PC-3 (cell line): ENCODE measurements around the gene KPNA5. TPM values are rescaled to one million over a fixed set of nuclear protein-coding genes. Genes with fewer than 3 reads are reported as not detected.

Source experiments
- ATAC-seq: fragments of 200-7000 bp; cut with Tn5 transposase; 2 replicates; pipeline ENCODE4 v1.9.1; 2020; ENCODE audit warnings: mild to moderate bottlenecking, moderate library complexity
- BruUV-seq: library from RNA; stranded (reverse); fragments of 400-500 nt; replicated peaks from 2 replicates; lab custom pipeline; 2021; lab: Mats Ljungman, UMichigan
- CTCF ChIA-PET: fragments of 300-600 bp; sonication (Branson Sonifier 250); formaldehyde crosslinking; loops from one replicate; lab custom pipeline; 2022; ENCODE audit warnings: antibody characterized with exemption; lab: Charles Lee
- POLR2A ChIA-PET: fragments of 300-600 bp; sonication (Branson Sonifier 250); formaldehyde crosslinking; loops from one replicate; lab custom pipeline; 2022; ENCODE audit warnings: antibody characterized with exemption; ENCODE audit not compliant: unreplicated experiment; lab: Charles Lee
- DNase-seq: peaks from one replicate; pipeline ENCODE4 v3.0.0-alpha.2; 2015
- H2AFZ ChIP-seq: fragments of 300-600 bp; sonication (generic); 2 replicates; pipeline ENCODE4 v1.6.0; 2016; ENCODE audit warnings: antibody characterized with exemption, low read length
- H3F3A ChIP-seq: fragments of 300-600 bp; sonication (generic); one replicate; pipeline ENCODE4 v1.6.0; 2017; ENCODE audit warnings: antibody characterized with exemption, low read length, control low read depth, mild to moderate bottlenecking; ENCODE audit not compliant: unreplicated experiment
- H3K27ac ChIP-seq: fragments of 300-600 bp; sonication (generic); 2 replicates; pipeline ENCODE4 v1.5.1; 2016; ENCODE audit warnings: mild to moderate bottlenecking, low read length
- H3K27me3 ChIP-seq: fragments of 300-600 bp; sonication (generic); 2 replicates; pipeline ENCODE4 v1.6.1; 2016; ENCODE audit warnings: low read length, mixed read lengths
- H3K36me3 ChIP-seq: fragments of 300-600 bp; sonication (generic); 2 replicates; pipeline ENCODE4 v1.6.1; 2016; ENCODE audit warnings: low read depth, mixed run types, low read length, mixed read lengths
- H3K4me1 ChIP-seq: fragments of 300-600 bp; sonication (generic); 2 replicates; pipeline ENCODE4 v1.5.1; 2016; ENCODE audit warnings: low read length; ENCODE audit not compliant: insufficient read depth
- H3K4me2 ChIP-seq: fragments of 300-600 bp; sonication (generic); 2 replicates; pipeline ENCODE4 v1.6.0; 2016; ENCODE audit warnings: low read length
- H3K4me3 ChIP-seq: fragments of 300-600 bp; sonication (generic); 2 replicates; pipeline ENCODE4 v1.5.1; 2016; ENCODE audit warnings: mild to moderate bottlenecking, low read length, mixed read lengths
- H3K79me2 ChIP-seq: fragments of 300-600 bp; sonication (generic); 2 replicates; pipeline ENCODE4 v1.6.1; 2017; ENCODE audit warnings: low read length, mixed read lengths
- H3K9ac ChIP-seq: fragments of 300-600 bp; sonication (generic); 2 replicates; pipeline ENCODE4 v1.6.0; 2016; ENCODE audit warnings: mild to moderate bottlenecking, low read length
- H3K9me2 ChIP-seq: fragments of 300-600 bp; sonication (generic); replicated peaks from 2 replicates; pipeline ENCODE4 v1.6.1; 2016; ENCODE audit warnings: mixed run types, low read length, mixed read lengths
- H3K9me3 ChIP-seq: fragments of 300-600 bp; sonication (generic); 2 replicates; pipeline ENCODE4 v1.6.1; 2016; ENCODE audit warnings: low read length, mixed read lengths
- H4K20me1 ChIP-seq: fragments of 300-600 bp; sonication (generic); 2 replicates; pipeline ENCODE4 v1.6.1; 2016; ENCODE audit warnings: low read length, mixed read lengths
- EZH2 ChIP-seq: fragments of 300-600 bp; sonication (generic); IDR thresholded peaks from one replicate; pipeline ENCODE4 v1.6.1; 2017; ENCODE audit warnings: antibody characterized with exemption, mild to moderate bottlenecking, low read length; ENCODE audit not compliant: unreplicated experiment
- EZH2phosphoT487 ChIP-seq: fragments of 300-600 bp; sonication (generic); IDR thresholded peaks from 2 replicates; pipeline ENCODE4 v1.6.1; 2018; ENCODE audit warnings: mild to moderate bottlenecking, antibody characterized with exemption, low read length, borderline replicate concordance
- intact Hi-C: fragments of 100-400 bp; cut with micrococcal nuclease; formaldehyde crosslinking; loops from 2 replicates; pipeline ENCODE4 v1.9.0; 2023
- total RNA-seq: library from RNA; depleted of rRNA; stranded (reverse); fragments of >200 nt; gene quantifications from 2 replicates; pipeline ENCODE4 v1.2.3, GENCODE V29; 2014
- TF ChIP-seq, protein P1 (sequence below): fragments of 300-600 bp; sonication (generic); conservative IDR thresholded peaks from 2 replicates; pipeline ENCODE4 v1.5.1; 2017; ENCODE audit warnings: antibody characterized with exemption, low read depth, mild to moderate bottlenecking, low read length

The KPNA5 gene
- total RNA-seq, 1 experiment from 2014 or later: 4.9 TPM

DNA sequence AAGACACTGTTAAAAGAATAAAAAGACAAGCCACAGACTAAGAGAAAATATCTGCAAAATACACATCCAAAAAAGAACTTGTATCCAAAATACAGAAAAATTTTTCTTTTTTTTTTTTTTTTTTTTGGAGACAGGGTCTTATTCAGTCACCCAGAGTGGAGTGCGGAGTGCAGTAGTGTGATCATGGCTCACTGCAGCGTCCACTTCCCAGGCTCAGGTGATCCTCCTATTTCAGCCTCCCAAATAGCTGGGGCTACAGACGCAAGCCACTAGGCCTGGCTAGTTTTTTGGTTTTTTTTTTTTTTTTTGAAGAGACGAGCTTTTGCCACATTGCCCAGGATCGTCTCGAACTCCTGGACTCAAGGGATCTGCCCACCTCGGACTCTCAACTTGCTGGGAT, 15.5 kb upstream of the KPNA5 start:
- intact Hi-C loops: no loop called here
- no TSS peak for BruUV-seq
- peak overlapping the region; percentile 86 for H3K4me2 ChIP-seq

DNA sequence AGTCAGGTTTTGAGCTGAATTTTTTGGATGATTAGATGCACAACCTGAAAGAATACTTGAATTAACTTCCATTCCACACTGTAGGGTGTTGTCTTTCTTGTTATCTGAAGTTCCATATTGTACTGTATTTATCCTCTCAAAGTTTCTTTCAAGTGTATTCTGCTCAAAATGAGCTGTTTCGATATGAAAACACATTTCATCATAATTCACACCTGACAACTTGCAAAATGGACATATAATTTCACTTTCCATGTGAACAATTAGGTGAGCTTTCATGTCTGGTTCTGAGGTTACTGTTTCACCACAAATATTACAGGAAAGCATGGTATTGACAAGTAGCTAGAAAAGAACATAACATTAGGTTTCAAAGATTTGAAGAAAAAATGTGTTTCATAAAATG, 14.1 kb upstream of the KPNA5 start:
- H3K27me3 ChIP-seq: no peaks in the 10 kb centered on the region
- intact Hi-C loops: no loop called here
- CTCF ChIA-PET: no interaction called here
- BruUV-seq: no TSS peak
- POLR2A ChIA-PET: no interaction called here
- ATAC-seq (no peak), DNase-seq (no peak)
- no peaks in the 10 kb centered on the region for H3K9me2 ChIP-seq
- no peak overlapping the region for H2AFZ ChIP-seq
- H3K27ac ChIP-seq: no peak overlapping the region
- TF ChIP-seq EZH2: no peak
- TF ChIP-seq, protein P1, sequence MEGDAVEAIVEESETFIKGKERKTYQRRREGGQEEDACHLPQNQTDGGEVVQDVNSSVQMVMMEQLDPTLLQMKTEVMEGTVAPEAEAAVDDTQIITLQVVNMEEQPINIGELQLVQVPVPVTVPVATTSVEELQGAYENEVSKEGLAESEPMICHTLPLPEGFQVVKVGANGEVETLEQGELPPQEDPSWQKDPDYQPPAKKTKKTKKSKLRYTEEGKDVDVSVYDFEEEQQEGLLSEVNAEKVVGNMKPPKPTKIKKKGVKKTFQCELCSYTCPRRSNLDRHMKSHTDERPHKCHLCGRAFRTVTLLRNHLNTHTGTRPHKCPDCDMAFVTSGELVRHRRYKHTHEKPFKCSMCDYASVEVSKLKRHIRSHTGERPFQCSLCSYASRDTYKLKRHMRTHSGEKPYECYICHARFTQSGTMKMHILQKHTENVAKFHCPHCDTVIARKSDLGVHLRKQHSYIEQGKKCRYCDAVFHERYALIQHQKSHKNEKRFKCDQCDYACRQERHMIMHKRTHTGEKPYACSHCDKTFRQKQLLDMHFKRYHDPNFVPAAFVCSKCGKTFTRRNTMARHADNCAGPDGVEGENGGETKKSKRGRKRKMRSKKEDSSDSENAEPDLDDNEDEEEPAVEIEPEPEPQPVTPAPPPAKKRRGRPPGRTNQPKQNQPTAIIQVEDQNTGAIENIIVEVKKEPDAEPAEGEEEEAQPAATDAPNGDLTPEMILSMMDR: no peak
- no peak for TF ChIP-seq EZH2phosphoT487
- H3K36me3 ChIP-seq: no peaks in the 10 kb centered on the region
- H4K20me1 ChIP-seq: no peaks in the 10 kb centered on the region
- peak overlapping the region; percentile 100 for H3K4me3 ChIP-seq
- H3F3A ChIP-seq: no peaks in the 10 kb centered on the region
- peaks cover 67% of the 10 kb centered on the region for H3K79me2 ChIP-seq
- H3K9me3 ChIP-seq: no peaks in the 10 kb centered on the region
- H3K9ac ChIP-seq: no peak overlapping the region
- peaks cover 21% of the 10 kb centered on the region for H3K4me1 ChIP-seq
- H3K4me2 ChIP-seq: peak overlapping the region; percentile 86

More for the DNA sequence above, 15.5 kb upstream of the KPNA5 start:
- ATAC-seq (no peak), DNase-seq (no peak)
- H3K9me3 ChIP-seq: no peaks in the 10 kb centered on the region
- POLR2A ChIA-PET: no interaction called here
- H3K27me3 ChIP-seq: no peaks in the 10 kb centered on the region
- no peak for TF ChIP-seq EZH2
- no peak for TF ChIP-seq EZH2phosphoT487
- TF ChIP-seq, protein P1: no peak
- peaks cover 77% of the 10 kb centered on the region for H3K79me2 ChIP-seq
- no peaks in the 10 kb centered on the region for H4K20me1 ChIP-seq
- peak overlapping the region; percentile 100 for H3K4me3 ChIP-seq
- no peaks in the 10 kb centered on the region for H3F3A ChIP-seq
- CTCF ChIA-PET: no interaction called here
- no peaks in the 10 kb centered on the region for H3K9me2 ChIP-seq
- no peak overlapping the region; the same call in 1 of the 2 replicates for H3K9ac ChIP-seq
- no peak overlapping the region for H2AFZ ChIP-seq
- no peak overlapping the region for H3K27ac ChIP-seq
- no peaks in the 10 kb centered on the region for H3K36me3 ChIP-seq
- H3K4me1 ChIP-seq: peaks cover 21% of the 10 kb centered on the region

- POLR2A ChIA-PET: no interaction called here
- intact Hi-C loops: no loop called here
- CTCF ChIA-PET: no interaction called here
- peak overlapping the region; percentile 94 for H3K9ac ChIP-seq
- H3K9me2 ChIP-seq: no peaks in the 10 kb centered on the region
- DNase-seq (no peak), ATAC-seq (no peak)
- BruUV-seq: no TSS peak
- H3K79me2 ChIP-seq: peaks cover 59% of the 10 kb centered on the region
- H3K36me3 ChIP-seq: no peaks in the 10 kb centered on the region
- peak overlapping the region; percentile 99; the same call in 1 of the 2 replicates for H2AFZ ChIP-seq
- H3K9me3 ChIP-seq: no peaks in the 10 kb centered on the region
- TF ChIP-seq EZH2: no peak
- TF ChIP-seq EZH2phosphoT487: no peak
- TF ChIP-seq, protein P1: no peak
- peak overlapping the region; percentile 86 for H3K4me2 ChIP-seq
- no peaks in the 10 kb centered on the region for H4K20me1 ChIP-seq
- no peaks in the 10 kb centered on the region for H3F3A ChIP-seq
- peak overlapping the region; percentile 100 for H3K4me3 ChIP-seq
- H3K27me3 ChIP-seq: no peaks in the 10 kb centered on the region
- peaks cover 21% of the 10 kb centered on the region for H3K4me1 ChIP-seq
- no peak overlapping the region for H3K27ac ChIP-seq
Observed at GRCh38 chr6:116667623-116668022, 13.4 kb upstream of the KPNA5 start.
